H1 (cell line): ENCODE results near the gene ILF2. TPM values are rescaled to one million over a fixed set of nuclear protein-coding genes. Genes with fewer than 3 reads are reported as not detected.

Source experiments
- CREB1 ChIP-seq: IDR thresholded peaks from 2 replicates; pipeline ENCODE4 v1.6.1; 2012; ENCODE audit warnings: inconsistent platforms
- NRF1 ChIP-seq: IDR thresholded peaks from 2 replicates; pipeline ENCODE4 v1.6.1; 2011; ENCODE audit warnings: mild to moderate bottlenecking, low read depth, low read length, improper control_type of control experiment
- RFX5 ChIP-seq: IDR thresholded peaks from 2 replicates; pipeline ENCODE4 v1.6.1; 2011; ENCODE audit warnings: low read depth, low read length, improper control_type of control experiment, borderline replicate concordance
- polyA plus RNA-seq, 7 experiments: library from polyadenylated mRNA; depleted of rRNA in 3 of 7; stranded (reverse) in 5 of 7; unstranded in 2 of 7; fragments of >200 nt in 5 of 7; fragments of 200-250 nt in 2 of 7; gene quantifications; 1 replicate in 5 of 7; 2 replicates in 1 of 7; 4 replicates in 1 of 7; pipeline versions ENCODE4 v1.2.1 to v1.2.3, GENCODE V29; 2011 to 2013; ENCODE audit warnings: missing spikeins in 2 of 7, mixed read lengths in 2 of 7
- total RNA-seq: library from RNA; stranded (reverse); fragmentation: NEBNext Ultra II Directional; extraction: Animal tissue kit (Norgen Biotek cat#: 25700); gene quantifications from 2 replicates; pipeline ENCODE4 v1.2.1, GENCODE V29; 2021

ILF2 gene
- total and polyA plus RNA-seq, 2 of the 8 experiments (the other 6 are each of a cell fraction or from before 2014, with no cell fraction given), result 389 to 474 TPM

- TF ChIP-seq CREB1 (no peak), NRF1 (no peak), RFX5 (no peak)
These were observed 53.9 kb downstream of the ILF2 start (continued) for GRCh38 chr1:153616917-153617311.
